CD4-positive, alpha-beta T cell treated with Interleukin-15 for 1 hour (primary cell): Measurements from ENCODE around the gene IGSF9B.

Experiments used
- DNase-seq: peaks from one replicate; pipeline ENCODE4 v3.0.0-alpha.2; 2020

The IGSF9B gene

DNA sequence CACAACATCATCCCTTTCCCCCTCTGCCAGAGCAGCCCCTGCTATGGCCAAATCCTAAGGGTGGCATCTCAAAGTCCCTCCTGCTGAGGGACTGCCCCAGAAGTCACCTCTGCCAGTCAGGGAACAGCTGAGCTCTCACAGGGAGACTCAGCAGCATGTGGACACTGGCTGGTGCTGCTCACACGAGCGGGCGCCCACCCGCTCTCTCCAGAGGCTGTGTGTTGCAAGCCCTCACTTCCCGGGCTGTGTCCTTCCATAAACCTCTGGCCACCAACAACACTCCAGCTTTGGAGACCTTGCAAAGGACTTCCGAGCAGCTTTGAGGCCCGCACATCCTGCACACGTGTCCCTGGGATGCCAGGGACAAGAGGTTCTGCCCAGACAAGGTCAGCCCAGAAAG is 2.8 kb downstream of the IGSF9B start:
- no peak for DNase-seq

DNA sequence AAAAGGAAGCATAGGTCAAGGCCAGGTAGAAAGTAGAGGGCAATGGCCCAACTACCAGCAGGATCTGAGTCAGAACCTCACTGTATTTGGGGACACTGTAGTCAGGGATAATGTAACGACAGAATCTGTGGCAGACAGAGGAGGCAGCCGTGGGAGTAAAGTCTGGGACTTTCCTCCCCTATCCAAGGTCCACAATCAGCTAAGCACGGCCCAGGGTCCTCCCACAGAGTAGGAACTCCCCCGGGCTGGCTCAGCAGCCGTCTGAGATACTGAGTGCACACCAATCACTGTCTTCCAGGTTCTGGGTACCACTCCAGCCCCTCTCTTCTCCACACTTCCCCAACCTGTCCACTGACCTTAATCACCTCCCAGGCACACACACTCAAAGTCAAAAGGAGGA is 3.2 kb downstream of the IGSF9B start:
- no peak for DNase-seq

- no peak for DNase-seq
Measured at GRCh38 chr11:133952199-133953190, 4.3 kb downstream of the IGSF9B start.

DNA sequence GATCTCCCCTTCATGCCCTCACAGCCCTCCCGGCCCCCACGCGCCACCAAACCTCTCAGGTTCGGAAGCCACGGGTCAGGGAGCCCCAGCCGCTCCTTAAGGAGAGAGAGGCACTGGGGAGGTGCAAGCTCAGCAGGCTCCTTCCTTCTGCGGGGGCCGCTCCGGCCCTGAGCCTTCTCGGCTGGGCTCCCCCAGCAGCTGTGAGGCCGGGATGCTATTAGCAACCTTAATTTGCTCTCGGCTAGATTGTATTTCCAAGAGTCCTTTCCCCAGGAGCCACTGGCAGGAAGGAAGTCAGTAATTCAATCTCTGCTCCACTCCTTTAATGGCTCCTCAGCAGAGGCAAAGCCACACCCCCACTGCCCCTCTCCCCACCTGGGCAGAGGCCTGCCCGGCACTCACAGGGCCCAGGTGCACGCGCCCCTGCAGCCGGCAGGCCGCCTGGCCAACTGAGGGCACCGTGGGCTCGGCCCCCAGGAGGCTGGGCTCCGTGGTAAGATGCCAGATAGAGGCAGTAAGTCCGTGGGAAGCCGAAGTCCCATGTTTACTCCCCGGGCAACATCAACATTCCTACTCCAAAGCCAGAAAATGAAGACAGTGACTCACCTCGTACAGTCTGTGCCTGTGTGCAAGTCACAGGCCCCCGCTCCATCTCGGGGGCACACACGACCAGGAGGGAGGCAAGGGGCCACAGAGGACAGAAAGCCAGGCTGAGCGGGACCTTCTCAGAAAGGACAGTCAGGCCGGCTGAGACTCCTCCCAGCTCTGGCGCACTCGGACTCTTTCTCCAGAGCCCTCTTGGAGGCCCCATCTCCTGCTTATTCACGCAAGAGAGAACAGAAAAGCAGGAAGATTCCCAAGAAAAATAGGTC is 5.2 kb downstream of the IGSF9B start:
- DNase-seq = no peak

- no peak for DNase-seq
Measured at GRCh38 chr11:133950874-133951326, 5.9 kb downstream of the IGSF9B start.

DNA sequence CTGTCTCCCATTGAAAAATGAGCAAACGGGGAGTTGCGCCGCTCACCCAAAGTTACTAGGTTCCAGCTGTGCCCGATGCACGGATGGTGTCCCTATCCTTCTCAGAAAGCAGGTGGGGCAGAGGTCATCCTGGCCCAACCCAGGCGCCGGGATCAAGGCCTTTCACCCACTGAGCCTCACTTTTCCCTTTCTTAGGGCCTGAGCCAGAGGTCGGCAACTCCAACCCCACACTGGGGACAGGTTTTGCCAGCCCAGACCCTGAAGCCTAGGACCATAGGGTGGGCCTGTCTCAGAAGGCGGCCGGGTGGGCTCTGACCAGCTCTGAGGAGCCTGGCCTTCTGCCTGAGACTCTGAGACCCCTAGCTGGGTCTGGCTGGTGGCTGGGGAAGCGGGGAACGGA is 6.3 kb downstream of the IGSF9B start:
- no peak for DNase-seq

GRCh38 chr11:133949129-133949528 is 7.6 kb downstream of the IGSF9B start:
- DNase-seq = no peak

- no peak for DNase-seq
Measured at GRCh38 chr11:133948711-133949110, 8.1 kb downstream of the IGSF9B start.

- DNase-seq = peak; percentile 61
Measured at GRCh38 chr11:133947321-133947756, 9.4 kb downstream of the IGSF9B start.

GRCh38 chr11:133946541-133947318 is 10.0 kb downstream of the IGSF9B start:
- no peak for DNase-seq

DNA sequence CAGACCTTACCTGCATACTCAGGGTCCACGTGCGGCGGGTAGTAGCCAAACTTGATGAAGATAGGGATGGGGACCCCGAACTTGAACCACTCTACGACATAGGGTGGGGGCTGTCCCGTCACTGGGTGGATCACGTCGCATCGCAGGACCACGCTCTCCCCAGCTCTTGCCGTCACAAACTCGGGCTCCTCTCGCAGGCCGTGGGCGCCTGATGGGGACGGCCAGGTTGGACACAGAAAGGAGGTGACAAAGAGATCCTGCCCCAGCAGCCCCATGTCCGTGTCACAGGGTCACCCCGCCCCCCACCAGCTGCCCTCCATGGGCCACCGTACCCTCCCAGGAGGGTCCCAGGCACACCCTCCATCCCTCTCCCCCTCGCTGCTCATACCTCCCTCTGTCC is 10.7 kb downstream of the IGSF9B start:
- DNase-seq = no peak

- DNase-seq = peak; percentile 82
Measured at GRCh38 chr11:133945087-133945974, 11.4 kb downstream of the IGSF9B start.

GRCh38 chr11:133943950-133944698 is 12.6 kb downstream of the IGSF9B start:
- DNase-seq = no peak

DNA sequence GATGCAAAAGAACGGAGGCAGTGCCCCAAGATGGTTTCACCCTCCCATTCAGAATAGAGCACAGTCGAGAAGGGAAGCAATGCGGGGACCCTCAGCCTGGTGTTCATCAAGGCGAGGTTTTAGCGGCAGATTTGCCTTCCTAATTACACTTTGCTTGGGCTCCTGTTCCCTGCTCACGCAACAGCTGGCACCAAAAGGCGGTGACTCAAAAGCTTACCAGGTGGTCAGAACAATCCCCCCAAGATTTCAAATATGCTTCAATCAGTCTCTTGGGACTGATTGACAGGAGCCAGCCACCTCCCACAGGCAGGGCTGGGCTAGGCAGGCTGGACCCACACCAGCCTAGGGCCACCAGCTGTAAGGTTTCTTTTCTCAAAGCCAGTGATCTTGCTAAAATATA is 14.2 kb downstream of the IGSF9B start:
- no peak for DNase-seq

DNA sequence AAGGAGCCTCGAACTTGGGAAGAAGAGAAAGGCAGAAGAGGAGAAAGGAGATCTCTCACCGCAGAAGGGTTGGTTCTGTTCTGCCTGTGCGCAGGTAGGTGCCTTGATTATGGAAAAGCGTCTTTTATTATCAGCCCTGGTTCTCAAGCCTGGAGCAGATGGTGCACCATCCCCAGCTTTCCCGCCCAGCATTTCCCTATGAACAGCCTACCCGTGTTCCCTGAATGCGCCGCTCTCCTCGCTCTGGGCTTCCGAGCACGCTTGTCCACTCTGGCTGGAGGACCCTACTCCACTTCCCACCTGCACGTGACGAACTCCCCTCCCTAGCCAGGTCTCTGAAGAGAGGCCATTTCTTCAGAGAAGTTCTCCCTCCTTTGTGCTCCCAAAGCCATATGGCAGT is 15.2 kb downstream of the IGSF9B start:
- DNase-seq = no peak

DNA sequence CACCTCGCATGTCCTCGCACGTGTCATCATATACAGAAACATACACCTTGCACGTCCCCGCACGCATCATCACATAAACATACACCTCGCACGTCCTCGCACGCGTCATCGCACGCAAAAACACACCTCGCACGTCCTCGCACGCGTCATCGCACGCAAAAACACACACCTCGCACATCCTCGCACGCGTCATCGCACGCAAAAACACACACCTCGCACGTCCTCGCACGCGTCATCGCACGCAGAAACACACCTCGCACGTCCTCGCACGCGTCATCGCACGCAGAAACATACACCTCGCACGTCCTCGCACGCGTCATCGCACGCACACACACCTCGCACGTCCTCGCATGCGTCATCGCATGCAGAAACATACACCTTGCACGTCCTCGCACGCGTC is 16.7 kb downstream of the IGSF9B start:
- no peak for DNase-seq

GRCh38 chr11:133939558-133939957 is 17.2 kb downstream of the IGSF9B start:
- no peak for DNase-seq

DNA sequence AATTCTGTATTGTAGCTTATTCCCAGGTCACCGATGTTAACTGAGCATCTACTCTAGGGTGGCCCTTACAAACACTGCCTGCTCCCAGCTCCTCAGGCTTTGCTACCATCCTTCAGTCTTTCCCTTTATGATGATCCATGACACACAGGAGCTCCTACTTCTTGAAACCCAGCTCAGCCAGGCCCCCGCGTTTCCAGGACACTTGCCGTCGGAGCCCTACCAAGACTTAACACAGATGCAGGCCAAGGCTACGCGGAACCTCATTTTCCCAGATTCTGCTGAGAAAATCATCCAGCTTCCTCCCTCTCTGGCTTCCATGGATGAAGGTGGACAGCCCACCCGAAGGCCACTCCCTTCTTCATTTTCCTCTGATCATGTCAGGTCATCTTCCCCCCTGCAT is 18.6 kb downstream of the IGSF9B start:
- no peak for DNase-seq

DNA sequence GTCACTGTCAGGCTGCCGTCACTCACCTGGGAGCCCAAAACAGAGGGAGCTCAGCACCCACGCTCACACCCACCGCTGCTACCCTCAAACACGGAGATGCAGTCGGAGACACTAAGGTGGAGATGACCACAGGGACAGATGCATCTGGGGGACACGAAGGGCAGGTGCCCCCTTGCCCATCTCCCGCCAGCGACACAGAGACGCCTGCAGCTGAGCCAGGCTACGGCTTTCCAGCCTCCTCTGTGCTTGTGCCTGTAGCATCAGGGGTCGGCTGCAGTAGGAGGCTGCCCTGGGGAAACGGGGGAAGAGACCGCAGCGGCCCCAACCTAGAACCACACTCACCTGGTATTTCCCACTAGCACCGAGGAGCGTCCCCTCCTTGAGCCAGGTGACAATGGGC is 19.3 kb downstream of the IGSF9B start:
- no peak for DNase-seq

DNA sequence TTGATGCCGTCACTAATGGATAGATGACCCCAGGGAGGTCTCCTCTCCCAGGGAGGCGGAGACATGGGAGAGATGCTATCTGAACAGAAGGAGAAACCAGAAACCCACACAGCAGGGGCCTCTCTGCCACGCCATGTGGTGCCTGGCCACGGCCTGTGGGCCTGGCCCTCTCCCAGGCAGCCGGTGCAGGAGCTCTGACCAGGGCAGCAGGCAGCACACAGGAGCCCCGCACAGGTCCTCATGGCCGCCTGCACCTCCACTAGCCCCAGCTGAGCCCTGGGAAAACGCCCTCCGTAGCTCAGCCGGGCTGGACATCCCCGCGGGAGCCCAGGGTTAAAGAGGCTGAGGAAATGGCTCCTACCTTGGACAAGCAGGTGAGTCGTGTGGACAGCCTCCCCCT is 19.8 kb downstream of the IGSF9B start:
- no peak for DNase-seq

- DNase-seq = no peak
Measured at GRCh38 chr11:133936592-133936991, 20.2 kb downstream of the IGSF9B start.
